Loucy (cell line): ENCODE measurements around the gene BAIAP3.

Source experiments
- H2AFZ ChIP-seq: fragments of 200-600 bp; sonication (generic); 2 replicates; pipeline ENCODE4 v1.6.0; 2016; ENCODE audit warnings: antibody characterized with exemption, mild to moderate bottlenecking, low read length, moderate library complexity
- H3F3A ChIP-seq: fragments of 200-600 bp; 2 replicates; pipeline ENCODE4 v1.6.0; 2016; ENCODE audit warnings: antibody characterized with exemption, low read depth, mild to moderate bottlenecking
- H3K27me3 ChIP-seq: fragments of 200-600 bp; sonication (generic); 2 replicates; pipeline ENCODE4 v1.6.1; 2014; ENCODE audit warnings: low read length, mild to moderate bottlenecking; ENCODE audit not compliant: insufficient read depth, poor library complexity, severe bottlenecking
- H3K36me3 ChIP-seq: fragments of 200-600 bp; sonication (generic); 2 replicates; pipeline ENCODE4 v1.6.1; 2016; ENCODE audit warnings: low read length; ENCODE audit not compliant: insufficient read depth
- H3K4me1 ChIP-seq: fragments of 200-600 bp; sonication (generic); 2 replicates; pipeline ENCODE4 v1.5.1; 2014; ENCODE audit warnings: low read length, mild to moderate bottlenecking; ENCODE audit not compliant: insufficient read depth, poor library complexity, severe bottlenecking
- H3K4me2 ChIP-seq: fragments of 200-600 bp; sonication (generic); 2 replicates; pipeline ENCODE4 v1.6.0; 2014; ENCODE audit warnings: antibody characterized with exemption, low read length, low read depth, mild to moderate bottlenecking; ENCODE audit not compliant: poor library complexity, severe bottlenecking
- H3K4me3 ChIP-seq: fragments of 200-600 bp; sonication (generic); 2 replicates; pipeline ENCODE4 v1.5.1; 2014; ENCODE audit warnings: low read length, mild to moderate bottlenecking, mixed read lengths; ENCODE audit not compliant: poor library complexity, severe bottlenecking
- H3K79me2 ChIP-seq: fragments of 200-600 bp; sonication (generic); 2 replicates; pipeline ENCODE4 v1.6.1; 2014; ENCODE audit warnings: low read length; ENCODE audit not compliant: insufficient read depth
- H3K9ac ChIP-seq: fragments of 200-600 bp; sonication (generic); 2 replicates; pipeline ENCODE4 v1.6.0; 2014; ENCODE audit warnings: mild to moderate bottlenecking, low read depth, low read length, moderate library complexity; ENCODE audit not compliant: poor library complexity, severe bottlenecking
- H3K9me2 ChIP-seq: fragments of 200-600 bp; sonication (generic); replicated peaks from 2 replicates; pipeline ENCODE4 v1.6.1; 2016; ENCODE audit warnings: low read depth, low read length, mixed read lengths
- H3K9me3 ChIP-seq: fragments of 200-600 bp; sonication (generic); 2 replicates; pipeline ENCODE4 v1.6.1; 2014; ENCODE audit warnings: mild to moderate bottlenecking, antibody characterized with exemption, low read length, low read depth; ENCODE audit not compliant: insufficient read depth
- H4K20me1 ChIP-seq: fragments of 200-600 bp; sonication (generic); 2 replicates; pipeline ENCODE4 v1.6.0; 2014; ENCODE audit warnings: antibody characterized with exemption, low read length, mild to moderate bottlenecking; ENCODE audit not compliant: insufficient read depth, poor library complexity, severe bottlenecking
- EZH2phosphoT487 ChIP-seq: fragments of 200-600 bp; IDR thresholded peaks from 2 replicates; pipeline ENCODE4 v1.6.1; 2018; ENCODE audit warnings: antibody characterized with exemption, mild to moderate bottlenecking, moderate library complexity, borderline replicate concordance
- TF ChIP-seq, protein P1 (sequence below): fragments of 200-600 bp; sonication (generic); conservative IDR thresholded peaks from 2 replicates; pipeline ENCODE4 v1.5.1; 2014; ENCODE audit warnings: mild to moderate bottlenecking, antibody characterized with exemption, low read length

Gene BAIAP3

GRCh38 chr16:1333854-1334700 is 632 bp downstream of the BAIAP3 start:
- no peak overlapping the region for H3K4me3 ChIP-seq
- H3K9me3 ChIP-seq: no peaks in the 10 kb centered on the region
- H3K27me3 ChIP-seq: no peaks in the 10 kb centered on the region
- TF ChIP-seq, protein P1, sequence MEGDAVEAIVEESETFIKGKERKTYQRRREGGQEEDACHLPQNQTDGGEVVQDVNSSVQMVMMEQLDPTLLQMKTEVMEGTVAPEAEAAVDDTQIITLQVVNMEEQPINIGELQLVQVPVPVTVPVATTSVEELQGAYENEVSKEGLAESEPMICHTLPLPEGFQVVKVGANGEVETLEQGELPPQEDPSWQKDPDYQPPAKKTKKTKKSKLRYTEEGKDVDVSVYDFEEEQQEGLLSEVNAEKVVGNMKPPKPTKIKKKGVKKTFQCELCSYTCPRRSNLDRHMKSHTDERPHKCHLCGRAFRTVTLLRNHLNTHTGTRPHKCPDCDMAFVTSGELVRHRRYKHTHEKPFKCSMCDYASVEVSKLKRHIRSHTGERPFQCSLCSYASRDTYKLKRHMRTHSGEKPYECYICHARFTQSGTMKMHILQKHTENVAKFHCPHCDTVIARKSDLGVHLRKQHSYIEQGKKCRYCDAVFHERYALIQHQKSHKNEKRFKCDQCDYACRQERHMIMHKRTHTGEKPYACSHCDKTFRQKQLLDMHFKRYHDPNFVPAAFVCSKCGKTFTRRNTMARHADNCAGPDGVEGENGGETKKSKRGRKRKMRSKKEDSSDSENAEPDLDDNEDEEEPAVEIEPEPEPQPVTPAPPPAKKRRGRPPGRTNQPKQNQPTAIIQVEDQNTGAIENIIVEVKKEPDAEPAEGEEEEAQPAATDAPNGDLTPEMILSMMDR: no peak
- no peak for TF ChIP-seq EZH2phosphoT487
- no peaks in the 10 kb centered on the region for H3K4me1 ChIP-seq
- H3K4me2 ChIP-seq: no peak overlapping the region
- no peak overlapping the region for H2AFZ ChIP-seq
- H3K9me2 ChIP-seq: no peaks in the 10 kb centered on the region
- no peaks in the 10 kb centered on the region for H3K36me3 ChIP-seq
- no peaks in the 10 kb centered on the region for H3F3A ChIP-seq
- H3K79me2 ChIP-seq: no peaks in the 10 kb centered on the region
- no peaks in the 10 kb centered on the region for H4K20me1 ChIP-seq
- H3K9ac ChIP-seq: no peak overlapping the region

DNA sequence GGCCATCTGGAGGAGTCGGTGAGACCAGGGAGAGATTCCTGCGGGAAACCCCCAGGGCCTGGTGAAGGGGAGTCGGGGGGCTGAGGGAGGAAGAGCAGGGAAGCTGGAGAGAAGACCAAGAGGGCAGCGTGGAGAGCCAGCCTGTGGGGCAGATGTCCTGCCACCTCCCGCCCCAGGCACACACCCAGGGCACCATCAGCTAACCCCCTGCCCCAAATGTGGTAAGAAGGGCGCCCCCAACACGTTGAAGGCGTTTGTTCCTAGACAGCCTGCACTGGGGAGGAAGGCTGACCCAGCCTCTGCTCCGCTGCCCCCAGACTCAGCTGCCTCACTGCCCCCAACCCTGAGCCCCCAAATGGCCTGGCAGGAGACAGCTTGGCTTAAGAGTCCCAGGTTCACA is 1.3 kb downstream of the BAIAP3 start:
- TF ChIP-seq, protein P1: no peak
- TF ChIP-seq EZH2phosphoT487: no peak
- no peaks in the 10 kb centered on the region for H3K9me2 ChIP-seq
- H4K20me1 ChIP-seq: no peaks in the 10 kb centered on the region
- no peaks in the 10 kb centered on the region for H3K79me2 ChIP-seq
- no peak overlapping the region for H2AFZ ChIP-seq
- no peaks in the 10 kb centered on the region for H3K36me3 ChIP-seq
- H3K4me1 ChIP-seq: no peaks in the 10 kb centered on the region
- H3F3A ChIP-seq: no peaks in the 10 kb centered on the region
- H3K27me3 ChIP-seq: no peaks in the 10 kb centered on the region
- H3K4me2 ChIP-seq: no peak overlapping the region
- H3K9me3 ChIP-seq: no peaks in the 10 kb centered on the region
- H3K4me3 ChIP-seq: no peak overlapping the region
- H3K9ac ChIP-seq: no peak overlapping the region

DNA sequence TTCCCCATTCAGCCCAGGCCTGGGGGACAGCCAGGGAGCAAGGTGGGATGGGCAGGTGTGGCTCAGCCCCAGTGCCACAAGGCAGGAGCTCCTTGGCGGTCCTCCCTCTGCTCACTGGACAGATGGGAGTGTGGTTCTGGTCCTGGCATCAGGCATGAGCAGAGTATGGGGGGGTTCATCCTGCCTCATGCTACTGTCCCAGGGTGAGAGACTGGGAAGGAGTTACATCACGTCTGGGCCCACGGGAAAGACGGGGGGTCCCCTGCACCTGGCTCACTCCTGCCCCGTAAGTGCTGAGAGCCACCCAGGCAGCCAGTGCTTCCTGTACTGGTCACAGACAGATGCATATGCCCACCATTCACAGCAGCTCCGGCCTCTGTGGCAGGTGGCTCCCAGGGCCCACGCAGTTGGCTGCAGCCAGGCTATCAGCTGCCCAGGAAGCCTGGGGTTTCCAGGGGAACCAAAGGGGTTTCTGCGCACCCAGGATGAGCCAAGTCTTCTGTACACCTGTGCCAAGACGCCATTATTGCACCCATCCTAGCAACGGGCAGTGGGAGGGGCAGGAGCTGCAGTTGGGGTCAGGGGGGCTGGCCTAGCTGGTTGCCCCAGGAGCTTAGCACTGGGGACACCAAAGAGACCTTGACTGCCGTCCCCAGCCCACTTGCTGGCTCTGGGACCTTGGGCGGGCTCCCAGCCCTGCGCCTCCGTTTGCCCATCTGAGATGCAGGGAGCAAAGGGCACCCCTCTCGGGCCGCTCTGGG is 1.9 kb downstream of the BAIAP3 start:
- no peaks in the 10 kb centered on the region for H3K27me3 ChIP-seq
- H3K4me2 ChIP-seq: no peak overlapping the region
- TF ChIP-seq, protein P1: no peak
- TF ChIP-seq EZH2phosphoT487: no peak

More for the DNA sequence above, 1.9 kb downstream of the BAIAP3 start:
- H3K36me3 ChIP-seq: no peaks in the 10 kb centered on the region
- no peaks in the 10 kb centered on the region for H3F3A ChIP-seq
- H3K4me3 ChIP-seq: no peak overlapping the region
- H3K9ac ChIP-seq: no peak overlapping the region
- no peaks in the 10 kb centered on the region for H3K4me1 ChIP-seq
- no peaks in the 10 kb centered on the region for H3K79me2 ChIP-seq
- no peaks in the 10 kb centered on the region for H3K9me3 ChIP-seq
- H3K9me2 ChIP-seq: no peaks in the 10 kb centered on the region
- H4K20me1 ChIP-seq: no peaks in the 10 kb centered on the region
- H2AFZ ChIP-seq: no peak overlapping the region
